K562 (cell line): Measurements from ENCODE around the gene NLRP12. TPM values are rescaled to one million over a fixed set of nuclear protein-coding genes. Genes with fewer than 3 reads are reported as not detected.
"Not testable (repeated sequence)": the region's sequence is repeated elsewhere in the genome, so short reads cannot be mapped to it uniquely, and the experiment has no call there.

ENCODE experiments used
- ATAC-seq: fragments of 200-7000 bp; cut with Tn5 transposase; 3 replicates; pipeline ENCODE4 v1.9.1; 2020; ENCODE audit warnings: moderate library complexity
- BruUV-seq: library from RNA; stranded (reverse); fragments of 400-500 nt; replicated peaks from 2 replicates; lab custom pipeline; 2021; lab: Mats Ljungman, UMichigan
- CTCF ChIA-PET: fragments of 300-600 bp; formaldehyde crosslinking; extraction: SDS; loops from one replicate; lab custom pipeline; 2021; ENCODE audit warnings: low intra/inter-chr PET ratio; lab: Yijun Ruan, JAX
- POLR2A ChIA-PET: fragments of 300-600, 350-650 bp; sonication (Branson Sonifier 250); formaldehyde crosslinking; extraction: SDS; loops from one replicate; lab custom pipeline; 2021; ENCODE audit warnings: antibody characterized with exemption, inconsistent platforms; lab: Yijun Ruan, JAX
- DNase-seq, 4 experiments: peaks; one replicate each; pipeline versions ENCODE4 v3.0.0 to v3.0.0-alpha.2; 2011 to 2018; ENCODE audit warnings: low spot score in 3 of 4, mixed read lengths in 3 of 4; ENCODE audit errors: extremely low read depth in 1 of 4
- FAIRE-seq: peaks from 2 replicates; lab custom pipeline; 2011; peaks lifted over from hg19 to GRCh38; lab: Jason Lieb, UNC
- H2AFZ ChIP-seq: 2 replicates; pipeline ENCODE4 v1.6.0; 2011; ENCODE audit warnings: low read depth, low read length, control low read depth, inconsistent platforms
- H3K27ac ChIP-seq: fragments of 200-600 bp; 3 replicates; pipeline ENCODE4 v1.8.0; 2011; ENCODE audit warnings: low read depth, mild to moderate bottlenecking, control low read depth, inconsistent platforms, low read length, moderate library complexity, mixed read lengths; ENCODE audit errors: extremely low read depth
- H3K27me3 ChIP-seq, 2 experiments: fragments of 300-600 bp in 1 of 2; 2 replicates in 1 of 2; 3 replicates in 1 of 2; pipeline versions ENCODE4 v1.6.0 to v1.8.0; 2011; ENCODE audit warnings: inconsistent platforms in 2 of 2, low read length in 2 of 2, mild to moderate bottlenecking in 1 of 2, mixed read lengths in 1 of 2, moderate library complexity in 1 of 2; ENCODE audit not compliant: control insufficient read depth in 2 of 2, insufficient read depth in 2 of 2
- H3K36me3 ChIP-seq: fragments of 300-600 bp; 3 replicates; pipeline ENCODE4 v1.8.0; 2011; ENCODE audit warnings: mild to moderate bottlenecking, low read length, inconsistent platforms; ENCODE audit not compliant: control insufficient read depth, insufficient read depth
- H3K4me1 ChIP-seq, 2 experiments: fragments of 200-600 bp in 1 of 2; replicated peaks in 1 of 2; 2 replicates in 1 of 2; 3 replicates in 1 of 2; pipeline versions ENCODE4 v1.5.1 to v1.8.0; 2011; ENCODE audit warnings: inconsistent platforms in 2 of 2, low read length in 2 of 2, mild to moderate bottlenecking in 1 of 2, mixed read lengths in 1 of 2, moderate library complexity in 1 of 2; ENCODE audit not compliant: control insufficient read depth in 2 of 2, insufficient read depth in 2 of 2
- H3K4me2 ChIP-seq: 2 replicates; pipeline ENCODE4 v1.6.1; 2011; ENCODE audit warnings: low read length, control low read depth, inconsistent platforms, mixed read lengths; ENCODE audit not compliant: insufficient read depth
- H3K4me3 ChIP-seq: fragments of 200-600 bp; sonication (generic), shearing (Covaris generic); 2 replicates; pipeline ENCODE4 v1.5.1; 2016; ENCODE audit warnings: control low read depth, inconsistent platforms
- H3K79me2 ChIP-seq: fragments of 200-600 bp; 3 replicates; pipeline ENCODE4 v1.8.0; 2011; ENCODE audit warnings: low read length, inconsistent platforms; ENCODE audit not compliant: control insufficient read depth, insufficient read depth
- H3K9ac ChIP-seq, 2 experiments: 2 replicates each; pipeline versions ENCODE4 v1.6.0 to v1.6.1; 2011; ENCODE audit warnings: low read depth in 2 of 2, low read length in 2 of 2, control low read depth in 1 of 2, inconsistent platforms in 1 of 2, mild to moderate bottlenecking in 1 of 2, mixed read lengths in 1 of 2; ENCODE audit not compliant: insufficient read depth in 1 of 2
- H3K9me1 ChIP-seq: one replicate; pipeline ENCODE4 v1.6.0; 2011; ENCODE audit warnings: inconsistent platforms, mild to moderate bottlenecking, low read length, moderate library complexity; ENCODE audit not compliant: control insufficient read depth, insufficient read depth
- H3K9me3 ChIP-seq: replicated peaks from 2 replicates; pipeline ENCODE4 v1.5.1; 2011; ENCODE audit warnings: low read depth, low read length, inconsistent platforms; ENCODE audit not compliant: control insufficient read depth, insufficient read depth
- H4K20me1 ChIP-seq: replicated peaks from 2 replicates; pipeline ENCODE4 v1.6.1; 2011; ENCODE audit warnings: low read length, inconsistent platforms, mixed read lengths; ENCODE audit not compliant: control insufficient read depth, insufficient read depth
- NR2C2 ChIP-seq, 2 experiments: fragments of 200-800 bp in 1 of 2; sonication (Bioruptor generic) in 1 of 2; sonication (generic) in 1 of 2; formaldehyde crosslinking in 1 of 2; IDR thresholded peaks; 2 replicates each; pipeline versions ENCODE4 v1.6.1 to v1.8.0; 2016 to 2022; ENCODE audit warnings: mild to moderate bottlenecking in 1 of 2, missing compliant biosample characterization in 1 of 2, missing genetic modification characterization in 1 of 2, missing genetic modification reagents in 1 of 2
- POLR2AphosphoS2 ChIP-seq: IDR thresholded peaks from 2 replicates; pipeline ENCODE4 v1.6.1; 2012; ENCODE audit warnings: low read length, improper control_type of control experiment
- TAF7 ChIP-seq: fragments of 450-650 bp; IDR thresholded peaks from 2 replicates; pipeline ENCODE4 v1.6.1; 2016; ENCODE audit warnings: missing genetic modification characterization, missing compliant biosample characterization
- ZBTB7A ChIP-seq: IDR thresholded peaks from 2 replicates; pipeline ENCODE4 v1.6.1; 2011; ENCODE audit warnings: low read depth, mild to moderate bottlenecking, low read length, moderate library complexity, borderline replicate concordance; ENCODE audit not compliant: control insufficient read depth
- ZFX ChIP-seq: sonication (generic); formaldehyde crosslinking; IDR thresholded peaks from 2 replicates; pipeline ENCODE4 v1.8.0; 2022; ENCODE audit warnings: mild to moderate bottlenecking, missing genetic modification reagents, moderate library complexity
- WGBS: fragments of 100-300 bp; shearing (Covaris generic); methylation state at CpG from one replicate; pipeline ENCODE4 v1.1.6; 2016; ENCODE audit warnings: low coverage, mixed read lengths; ENCODE audit not compliant: insufficient coverage; ENCODE audit errors: missing lambda C conversion rate; 5-methylcytosine and 5-hydroxymethylcytosine counted together
- in situ Hi-C: fragments of 300-500 bp; cut with MboI; formaldehyde crosslinking; loops from 4 replicates; pipeline ENCODE4 v1.15.0; 2018; ENCODE audit warnings: inconsistent platforms, mixed read lengths
- intact Hi-C: fragments of 100-400 bp; cut with micrococcal nuclease; formaldehyde crosslinking; loops from 2 replicates; pipeline ENCODE4 v1.14.2; 2022
- polyA plus RNA-seq, 8 experiments: library from polyadenylated mRNA; depleted of rRNA in 4 of 8; stranded (reverse) in 5 of 8; unstranded in 3 of 8; fragments of >200 nt; fragmentation: Nextera tagmentation in 2 of 8; fragmentation: Illumina TruSeq in 1 of 8; extraction: Ambion mirVana in 2 of 8; extraction: Trizol in 1 of 8; gene quantifications; 2 replicates each; pipeline versions ENCODE4 v1.2.1 to v1.2.3, GENCODE V29; 2011 to 2014; ENCODE audit warnings: inconsistent platforms in 1 of 8, missing spikeins in 1 of 8
- total RNA-seq, 7 experiments: library from RNA; depleted of rRNA in 6 of 7; stranded (reverse); fragments of >200 nt in 6 of 7; fragmentation: Illumina TruSeq in 2 of 7; extraction: Trizol in 2 of 7; gene quantifications; 2 replicates each; pipeline versions ENCODE4 v1.2.1 to v1.2.3, GENCODE V29; 2011 to 2021; ENCODE audit warnings: low replicate concordance in 1 of 7
- TF ChIP-seq, protein P1 (sequence below): sonication (generic); formaldehyde crosslinking; IDR thresholded peaks from 2 replicates; pipeline ENCODE4 v1.8.1; 2023; ENCODE audit warnings: mild to moderate bottlenecking, missing genetic modification reagents, moderate library complexity
- TF ChIP-seq, protein P2 (sequence below): fragments of 200-800 bp; sonication (Bioruptor generic); IDR thresholded peaks from 2 replicates; pipeline ENCODE4 v1.6.1; 2017; ENCODE audit warnings: missing genetic modification characterization, missing compliant biosample characterization

Gene NLRP12
- total and polyA plus RNA-seq, 9 of the 15 experiments (the other 6 are each of a cell fraction or from before 2014, with no cell fraction given) = not detected

DNA sequence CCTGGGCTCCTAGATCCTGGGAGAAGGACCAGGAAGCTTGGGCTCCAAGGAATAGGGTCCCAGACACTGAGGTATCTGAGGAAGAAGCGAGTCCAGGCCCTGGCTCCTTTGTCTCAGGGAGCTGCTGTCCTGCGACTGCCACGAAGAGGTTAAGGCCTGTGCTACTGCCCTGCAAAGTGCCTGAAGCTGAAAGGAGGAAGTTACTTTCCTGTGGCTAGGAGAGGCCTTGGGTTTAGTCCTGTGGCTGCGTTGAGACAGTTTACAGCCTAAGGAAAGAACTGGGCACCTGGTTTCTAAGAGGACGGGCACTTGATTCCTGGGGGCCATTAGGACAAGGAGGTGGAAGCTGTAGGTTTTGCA lies 46.4 kb upstream of the NLRP12 start (continued):
- TF ChIP-seq ZFX (CRISPR knock-in tag) (peak; percentile 85), POLR2AphosphoS2 (no peak)
- TF ChIP-seq, protein P1, sequence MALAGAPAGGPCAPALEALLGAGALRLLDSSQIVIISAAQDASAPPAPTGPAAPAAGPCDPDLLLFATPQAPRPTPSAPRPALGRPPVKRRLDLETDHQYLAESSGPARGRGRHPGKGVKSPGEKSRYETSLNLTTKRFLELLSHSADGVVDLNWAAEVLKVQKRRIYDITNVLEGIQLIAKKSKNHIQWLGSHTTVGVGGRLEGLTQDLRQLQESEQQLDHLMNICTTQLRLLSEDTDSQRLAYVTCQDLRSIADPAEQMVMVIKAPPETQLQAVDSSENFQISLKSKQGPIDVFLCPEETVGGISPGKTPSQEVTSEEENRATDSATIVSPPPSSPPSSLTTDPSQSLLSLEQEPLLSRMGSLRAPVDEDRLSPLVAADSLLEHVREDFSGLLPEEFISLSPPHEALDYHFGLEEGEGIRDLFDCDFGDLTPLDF (CRISPR knock-in tag) = no peak

DNA sequence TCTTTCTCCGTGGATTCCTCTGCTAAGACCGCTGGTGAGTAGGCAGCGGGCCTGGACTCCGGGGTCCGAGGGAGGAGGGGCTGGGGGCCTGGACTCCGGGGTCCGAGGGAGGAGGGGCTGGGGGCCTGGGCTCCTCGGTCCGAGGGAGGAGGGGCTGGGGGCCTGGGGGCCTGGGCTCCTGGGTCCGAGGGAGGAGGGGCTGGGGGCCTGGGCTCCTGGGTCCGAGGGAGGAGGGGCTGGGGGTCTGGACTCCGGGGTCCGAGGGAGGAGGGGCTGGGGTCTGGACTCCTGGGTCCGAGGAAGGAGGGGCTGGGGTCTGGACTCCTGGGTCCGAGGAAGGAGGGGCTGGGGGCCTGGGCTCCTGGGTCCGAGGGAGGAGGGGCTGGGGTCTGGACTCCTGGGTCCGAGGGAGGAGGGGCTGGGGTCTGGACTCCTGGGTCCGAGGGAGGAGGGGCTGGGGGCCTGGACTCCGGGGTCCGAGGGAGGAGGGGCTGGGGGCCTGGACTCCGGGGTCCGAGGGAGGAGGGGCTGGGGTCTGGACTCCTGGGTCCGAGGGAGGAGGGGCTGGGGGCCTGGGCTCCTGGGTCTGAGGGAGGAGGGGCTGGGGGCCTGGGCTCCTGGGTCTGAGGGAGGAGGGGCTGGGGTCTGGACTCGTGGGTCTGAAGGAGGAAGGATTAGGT lies 45.8 kb upstream of the NLRP12 start:
- CTCF ChIA-PET; H3K9me1 ChIP-seq; BruUV-seq; H4K20me1 ChIP-seq; in situ Hi-C loops; ATAC-seq; FAIRE-seq; intact Hi-C loops; H3K9me3 ChIP-seq; DNase-seq; H3K27me3 ChIP-seq; TF ChIP-seq NR2C2 (CRISPR knock-in tag; IDR thresholded peaks at IDR 0.05): not testable (repeated sequence)
- peaks cover 49% of the 10 kb centered on the region for H3K79me2 ChIP-seq
- WGBS = 0% methylated on average over 5 of the region's 24 CpGs
- peaks cover 32% of the 10 kb centered on the region; the same call in 2 of the 3 replicates for H3K36me3 ChIP-seq
- H3K9ac ChIP-seq = peak overlapping the region; percentile 85 to 97
- POLR2A ChIA-PET = interaction anchor here (0.7 to 1.1 kb wide), 4 partner anchors 15 to 170 kb away, joined by 3 read pairs; no protein-coding TSS in a partner anchor
- peak overlapping the region; percentile 99 for H3K27ac ChIP-seq
- peak overlapping the region; percentile 84; the same call in 1 of the 2 replicates for H2AFZ ChIP-seq
- peaks cover 27 to 70% of the 10 kb centered on the region in 2 experiments; a peak in 4 of 5 replicates for H3K4me1 ChIP-seq
- TF ChIP-seq NR2C2 (tag; IDR thresholded peaks at IDR 0.05) (peak; percentile 63; the same call in 1 of the 2 replicates), TAF7 (tag) (0 out of 2 replicates have a peak, but pooled peaks have one; percentile 16), ZBTB7A (peak; percentile 14; the same call in 1 of the 2 replicates)
- TF ChIP-seq, protein P2, sequence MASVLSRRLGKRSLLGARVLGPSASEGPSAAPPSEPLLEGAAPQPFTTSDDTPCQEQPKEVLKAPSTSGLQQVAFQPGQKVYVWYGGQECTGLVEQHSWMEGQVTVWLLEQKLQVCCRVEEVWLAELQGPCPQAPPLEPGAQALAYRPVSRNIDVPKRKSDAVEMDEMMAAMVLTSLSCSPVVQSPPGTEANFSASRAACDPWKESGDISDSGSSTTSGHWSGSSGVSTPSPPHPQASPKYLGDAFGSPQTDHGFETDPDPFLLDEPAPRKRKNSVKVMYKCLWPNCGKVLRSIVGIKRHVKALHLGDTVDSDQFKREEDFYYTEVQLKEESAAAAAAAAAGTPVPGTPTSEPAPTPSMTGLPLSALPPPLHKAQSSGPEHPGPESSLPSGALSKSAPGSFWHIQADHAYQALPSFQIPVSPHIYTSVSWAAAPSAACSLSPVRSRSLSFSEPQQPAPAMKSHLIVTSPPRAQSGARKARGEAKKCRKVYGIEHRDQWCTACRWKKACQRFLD = 0 out of 2 replicates have a peak, but pooled peaks have one; percentile 6
- H3K4me3 ChIP-seq = peak overlapping the region; percentile 78
- peak overlapping the region; percentile 89 for H3K4me2 ChIP-seq
